ENCODE measurements around the gene ACP5.

The ACP5 gene

DNA sequence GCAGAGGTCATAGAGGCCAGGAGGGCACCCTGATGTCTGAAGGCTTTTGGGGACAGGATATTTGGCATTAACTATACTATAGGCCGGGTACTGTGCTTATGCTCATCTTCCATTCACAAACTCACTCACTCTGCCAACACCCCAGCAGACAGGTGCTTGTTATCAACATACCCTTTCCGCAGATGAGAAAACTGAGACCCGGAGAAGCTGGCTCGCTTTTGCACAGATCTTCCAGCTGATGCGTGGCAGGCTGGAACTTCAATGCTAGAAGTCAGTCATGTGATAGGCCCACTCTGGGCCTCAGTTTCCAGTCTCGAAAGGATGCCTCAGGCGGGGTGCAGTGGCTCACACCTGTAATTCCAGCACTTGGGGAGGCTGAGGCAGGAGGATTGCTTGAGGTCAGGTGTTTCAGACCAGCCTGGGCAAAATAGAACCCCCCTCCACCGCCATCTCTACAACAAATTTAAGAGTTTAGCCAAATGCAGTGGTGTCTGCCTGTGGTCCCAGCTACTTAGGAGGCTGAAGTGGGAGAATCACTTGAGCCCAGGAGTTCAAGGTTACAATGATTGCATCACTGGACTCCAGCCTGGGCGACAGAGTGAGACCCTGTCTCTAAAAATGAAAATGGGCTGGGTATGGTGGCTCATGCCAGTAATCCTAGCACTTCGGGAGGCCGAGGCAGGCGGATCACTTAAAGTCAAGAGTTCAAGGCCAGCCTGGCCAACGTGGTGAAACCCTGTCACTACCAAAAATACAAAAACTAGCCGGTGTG lies 29.3 kb downstream of the ACP5 start:
- no peak for DNase-seq

DNA sequence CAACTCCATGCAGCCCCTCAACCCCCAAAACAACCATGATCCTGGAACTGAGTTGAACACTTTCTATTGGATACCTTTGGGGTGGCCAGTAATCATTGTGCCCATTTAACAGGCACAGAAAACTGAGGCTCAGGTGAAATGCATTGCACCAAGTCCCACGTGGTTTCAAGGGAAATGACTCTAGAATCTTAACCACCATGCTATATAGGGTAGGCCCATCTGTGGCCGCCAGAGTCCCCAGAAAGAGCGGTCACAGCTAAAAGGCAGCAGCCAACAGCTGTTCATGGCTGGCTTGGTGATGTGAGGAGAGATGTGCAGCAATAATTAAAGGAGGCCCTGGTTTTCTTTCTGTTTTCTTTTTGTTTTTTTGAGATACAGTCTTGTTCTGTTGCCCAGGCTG lies 36.2 kb downstream of the ACP5 start:
- DNase-seq: no peak

- no peak for DNase-seq
Observed at GRCh38 chr19:11540645-11541044, 36.8 kb downstream of the ACP5 start.

- no peak for DNase-seq
Observed at GRCh38 chr19:11539495-11540365, 37.7 kb downstream of the ACP5 start.

DNA sequence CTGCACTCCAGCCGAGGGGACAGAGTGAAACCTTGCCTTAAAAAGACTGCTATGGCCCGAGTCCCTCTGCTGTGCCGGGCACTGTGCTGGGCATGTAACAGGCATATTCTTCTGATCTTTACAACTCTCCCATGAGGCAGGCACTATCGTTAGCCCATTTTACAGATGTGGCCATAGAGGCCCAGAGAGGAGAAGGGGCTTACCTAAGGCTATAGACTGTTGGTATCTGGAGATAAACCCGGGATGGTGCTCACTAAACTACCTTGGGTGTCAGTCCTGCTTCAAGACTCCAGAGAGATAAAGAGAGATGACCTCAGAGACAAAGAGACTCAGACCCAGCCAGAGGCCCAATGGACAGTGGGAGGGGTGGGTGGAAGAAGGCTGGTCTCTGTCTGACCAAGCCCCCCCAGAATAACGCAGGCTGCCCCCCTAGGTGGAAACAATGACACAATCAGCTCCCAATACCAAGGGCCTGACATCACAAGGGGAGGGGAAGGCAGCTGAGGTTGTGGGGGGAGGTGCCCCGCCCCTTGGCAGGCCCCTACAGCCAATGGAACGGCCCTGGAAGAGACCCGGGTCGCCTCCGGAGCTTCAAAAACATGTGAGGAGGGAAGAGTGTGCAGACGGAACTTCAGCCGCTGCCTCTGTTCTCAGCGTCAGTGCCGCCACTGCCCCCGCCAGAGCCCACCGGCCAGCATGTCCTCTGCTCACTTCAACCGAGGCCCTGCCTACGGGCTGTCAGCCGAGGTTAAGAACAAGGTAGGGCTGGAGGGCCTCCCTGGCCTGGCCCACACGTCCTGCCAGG lies 39.0 kb downstream of the ACP5 start, which contains the start of gene CNN1:
Gene CNN1 (plus strand): TSS at position 620 of the 805 bp plus-strand sequence. CDS start 77 bp downstream, at position 697.
- no peak for DNase-seq

DNA sequence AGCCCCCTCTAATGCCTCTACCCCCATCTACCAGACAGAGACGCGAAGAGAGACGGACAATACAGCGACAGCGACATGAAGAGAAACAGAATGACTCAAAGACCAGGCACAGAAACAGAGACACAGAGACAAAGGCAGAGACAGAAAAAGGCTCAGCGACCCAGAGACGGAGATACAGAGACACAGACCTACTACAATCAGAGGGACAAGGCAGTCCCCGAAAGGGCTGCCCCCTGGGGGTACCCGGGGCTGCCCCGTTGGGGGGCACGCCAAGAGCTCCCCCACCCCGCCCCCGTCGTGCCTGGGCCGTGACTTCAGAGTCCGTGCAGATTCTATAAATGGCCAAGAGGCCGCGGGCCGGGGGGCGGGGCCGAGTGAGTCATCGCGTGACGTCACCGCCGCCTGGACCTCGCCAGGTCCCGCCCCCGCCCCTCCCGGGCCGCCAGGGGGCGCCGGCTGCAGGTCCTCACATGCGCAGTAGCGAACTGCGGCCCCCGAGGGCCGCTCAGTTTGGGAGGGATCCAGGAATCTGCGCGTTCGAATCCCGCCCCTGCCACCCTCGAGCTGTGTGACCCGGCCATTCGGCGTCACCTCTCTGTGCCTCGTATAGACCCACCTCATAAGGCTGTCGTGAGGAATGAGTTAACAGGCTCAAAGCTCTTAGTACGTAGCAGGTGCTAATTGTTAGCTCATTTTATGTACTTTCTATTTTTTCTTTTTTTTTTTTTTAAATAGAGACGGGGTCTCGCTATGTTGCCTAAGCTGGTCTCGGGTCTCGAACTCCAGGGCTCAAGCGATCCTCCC lies 41.5 kb downstream of the ACP5 start:
- DNase-seq: no peak

GRCh38 chr19:11534948-11535347 lies 42.5 kb downstream of the ACP5 start:
- DNase-seq: no peak

DNA sequence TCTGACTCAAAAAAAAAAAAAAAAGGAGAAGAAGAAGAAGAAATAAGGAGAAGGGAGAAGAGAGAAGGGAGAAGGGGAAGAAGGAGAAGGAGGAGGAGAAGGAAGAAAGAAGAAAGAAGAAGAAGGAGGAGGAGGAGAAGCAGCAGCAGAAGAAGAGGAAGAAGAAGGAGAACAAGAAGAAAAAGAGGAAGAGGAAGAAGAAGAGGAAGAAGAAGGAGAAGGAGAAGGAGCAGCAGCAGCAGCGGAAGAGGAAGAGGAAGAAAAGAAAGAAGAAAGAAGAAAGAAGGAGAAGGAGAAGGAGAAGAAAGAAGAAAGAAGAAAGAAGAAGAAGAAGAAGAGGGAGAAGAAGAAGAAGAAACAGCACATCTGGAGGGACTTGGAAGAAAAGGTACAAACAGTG lies 42.9 kb downstream of the ACP5 start:
- no peak for DNase-seq

GRCh38 chr19:11530432-11530831 lies 47.0 kb downstream of the ACP5 start:
- DNase-seq: peak; percentile 93

- peak; percentile 96 for DNase-seq
Observed at GRCh38 chr19:11528551-11529341, 48.7 kb downstream of the ACP5 start, which contains the start of gene ECSIT. ECSIT (minus strand) TSS chr19:11529134; CDS start chr19:11519170, 9,964 bp downstream.

Measured in NCI-H524 treated with DMSO at 0.1 percent for 48 hours (cell line).